Measurements from ENCODE around the gene CLDN19. TPM values are rescaled to one million over a fixed set of nuclear protein-coding genes. Genes with fewer than 3 reads are reported as not detected.

CLDN19 gene
- total RNA-seq, 1 donor from 2014 or later, result not detected

- Mint-ChIP-seq H3K9me3 (ENCODE audit: low read depth) (no peaks in the 10 kb centered on the region), H3K4me1 (ENCODE audit: low read depth) (peaks cover 15% of the 10 kb centered on the region)
Observed at GRCh38 chr1:42738678-42739226, 1.3 kb downstream of the CLDN19 start.

GRCh38 chr1:42737986-42738677 lies 1.9 kb downstream of the CLDN19 start:
- H3K36me3 Mint-ChIP-seq (ENCODE audit: low read depth), result no peaks in the 10 kb centered on the region
- H3K27me3 Mint-ChIP-seq (ENCODE audit: low read depth), result no peaks in the 10 kb centered on the region
- no peak overlapping the region for H3K4me3 Mint-ChIP-seq (ENCODE audit: unreplicated experiment)
- H3K4me1 Mint-ChIP-seq (ENCODE audit: low read depth), result peaks cover 9% of the 10 kb centered on the region
- no peaks in the 10 kb centered on the region for H3K9me3 Mint-ChIP-seq (ENCODE audit: low read depth)
- no peak overlapping the region for H3K27ac Mint-ChIP-seq (ENCODE audit: unreplicated experiment)
- no peak for DNase-seq (ENCODE audit: low spot score)
- no peak for TF ChIP-seq CTCF (IDR thresholded peaks at IDR 0.05)

More at GRCh38 chr1:42738678-42739226, 1.3 kb downstream of the CLDN19 start:
- H3K36me3 Mint-ChIP-seq (ENCODE audit: low read depth), result no peaks in the 10 kb centered on the region
- TF ChIP-seq CTCF (IDR thresholded peaks at IDR 0.05), result no peak
- H3K27me3 Mint-ChIP-seq (ENCODE audit: low read depth), result no peaks in the 10 kb centered on the region
- H3K27ac Mint-ChIP-seq (ENCODE audit: unreplicated experiment), result no peak overlapping the region
- no peak overlapping the region for H3K4me3 Mint-ChIP-seq (ENCODE audit: unreplicated experiment)
- DNase-seq (ENCODE audit: low spot score), result no peak

- no peaks in the 10 kb centered on the region for H3K27me3 Mint-ChIP-seq (ENCODE audit: low read depth)
- peaks cover 6% of the 10 kb centered on the region for H3K4me1 Mint-ChIP-seq (ENCODE audit: low read depth)
- TF ChIP-seq CTCF (IDR thresholded peaks at IDR 0.05), result peak; percentile 35
- no peak for DNase-seq (ENCODE audit: low spot score)
- no peaks in the 10 kb centered on the region for H3K36me3 Mint-ChIP-seq (ENCODE audit: low read depth)
- no peak overlapping the region for H3K4me3 Mint-ChIP-seq (ENCODE audit: unreplicated experiment)
- H3K27ac Mint-ChIP-seq (ENCODE audit: unreplicated experiment), result no peak overlapping the region
- H3K9me3 Mint-ChIP-seq (ENCODE audit: low read depth), result no peaks in the 10 kb centered on the region
Observed at GRCh38 chr1:42737257-42737656, 2.8 kb downstream of the CLDN19 start.

DNA sequence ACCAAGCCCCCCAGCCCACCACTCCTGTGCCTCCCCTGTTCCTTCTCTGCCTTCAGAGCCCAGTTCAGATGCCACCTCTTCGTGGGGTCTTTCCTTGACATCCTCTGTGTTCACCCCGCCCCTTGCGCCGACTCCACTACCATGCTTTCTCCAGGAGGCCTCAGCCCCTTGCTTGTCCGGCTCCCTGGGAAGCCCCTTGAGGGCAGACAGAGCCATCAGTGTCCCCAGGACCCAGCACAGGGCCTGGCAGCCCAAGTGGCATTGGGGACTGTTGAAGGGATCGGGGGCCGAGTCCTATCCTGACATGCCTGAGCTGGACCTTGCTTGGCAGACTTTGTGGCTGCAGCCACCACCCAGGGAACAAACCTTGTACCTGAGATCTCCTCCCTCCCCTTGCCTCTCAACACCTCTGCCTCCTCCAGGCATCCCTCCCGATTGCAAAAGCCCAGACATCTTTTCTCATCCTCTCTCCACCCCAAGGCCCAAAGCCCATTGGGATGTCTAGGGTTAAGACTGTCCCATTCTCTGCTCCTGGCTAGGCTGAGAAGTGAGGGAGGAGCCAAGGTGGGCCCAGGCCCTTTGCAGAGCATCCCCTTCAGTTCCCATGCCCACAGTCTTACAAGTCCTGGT lies 3.4 kb downstream of the CLDN19 start:
- Mint-ChIP-seq H3K4me3 (ENCODE audit: unreplicated experiment) (no peak overlapping the region), H3K27me3 (ENCODE audit: low read depth) (no peaks in the 10 kb centered on the region), H3K4me1 (ENCODE audit: low read depth) (peaks cover 6% of the 10 kb centered on the region), H3K27ac (ENCODE audit: unreplicated experiment) (no peak overlapping the region), H3K9me3 (ENCODE audit: low read depth) (no peaks in the 10 kb centered on the region), H3K36me3 (ENCODE audit: low read depth) (no peaks in the 10 kb centered on the region)
- TF ChIP-seq CTCF (IDR thresholded peaks at IDR 0.05), result no peak
- no peak for DNase-seq (ENCODE audit: low spot score)

DNA sequence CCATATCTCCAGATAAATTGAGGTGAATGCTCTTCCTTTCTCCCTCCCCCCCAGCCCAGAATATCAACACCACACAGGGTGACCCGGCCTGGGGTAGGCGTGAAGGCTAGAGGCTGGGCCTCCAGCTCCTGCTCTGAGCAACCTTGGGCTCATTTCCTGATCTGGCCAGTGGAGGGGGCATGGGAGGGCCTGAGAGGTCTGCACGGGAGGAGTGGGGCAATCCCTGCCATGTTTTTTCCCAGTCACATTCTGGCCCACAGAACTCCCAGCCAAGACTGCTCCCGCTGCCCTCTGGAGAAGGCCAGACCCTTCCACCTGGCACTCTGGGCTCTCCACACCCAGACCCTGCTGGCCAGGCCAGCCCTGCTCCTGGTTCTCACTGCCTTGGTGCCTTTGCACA lies 3.9 kb downstream of the CLDN19 start:
- Mint-ChIP-seq H3K9me3 (ENCODE audit: low read depth) (no peaks in the 10 kb centered on the region), H3K36me3 (ENCODE audit: low read depth) (no peaks in the 10 kb centered on the region), H3K4me3 (ENCODE audit: unreplicated experiment) (no peak overlapping the region), H3K27me3 (ENCODE audit: low read depth) (no peaks in the 10 kb centered on the region), H3K27ac (ENCODE audit: unreplicated experiment) (no peak overlapping the region), H3K4me1 (ENCODE audit: low read depth) (peaks cover 6% of the 10 kb centered on the region)
- no peak for DNase-seq (ENCODE audit: low spot score)
- TF ChIP-seq CTCF (IDR thresholded peaks at IDR 0.05), result peak; percentile 52

Data from chondrocyte (in vitro differentiated cells).